Measurements from ENCODE around the gene HSPB3.
"Not testable (repeated sequence)": the region's sequence is repeated elsewhere in the genome, so short reads cannot be mapped to it uniquely, and the experiment has no call there.

Gene HSPB3

GRCh38 chr5:54457094-54457862 lies 1.8 kb downstream of the HSPB3 start:
- no peak for DNase-seq

- DNase-seq = no peak
Observed at GRCh38 chr5:54458221-54458620, 2.7 kb downstream of the HSPB3 start.

GRCh38 chr5:54460181-54460919 lies 4.9 kb downstream of the HSPB3 start:
- no peak for DNase-seq

GRCh38 chr5:54462281-54462680 lies 6.8 kb downstream of the HSPB3 start:
- DNase-seq = no peak

GRCh38 chr5:54463713-54464112 lies 8.2 kb downstream of the HSPB3 start:
- DNase-seq = no peak

- no peak for DNase-seq
Observed at GRCh38 chr5:54469622-54470021, 14.1 kb downstream of the HSPB3 start.

- DNase-seq = no peak
Observed at GRCh38 chr5:54470128-54470527, 14.6 kb downstream of the HSPB3 start.

- no peak for DNase-seq
Observed at GRCh38 chr5:54470677-54471076, 15.2 kb downstream of the HSPB3 start.

- DNase-seq = no peak
Observed at GRCh38 chr5:54471398-54471797, 15.9 kb downstream of the HSPB3 start.

GRCh38 chr5:54476682-54477081 lies 21.2 kb downstream of the HSPB3 start:
- DNase-seq = no peak

GRCh38 chr5:54477941-54478478 lies 22.5 kb downstream of the HSPB3 start:
- no peak for DNase-seq

- DNase-seq = no peak
Observed at GRCh38 chr5:54480296-54480695, 24.8 kb downstream of the HSPB3 start.

GRCh38 chr5:54484219-54484894 lies 28.9 kb downstream of the HSPB3 start:
- no peak for DNase-seq

- DNase-seq = not testable (repeated sequence)
Observed at GRCh38 chr5:54485659-54486058, 30.2 kb downstream of the HSPB3 start.

- DNase-seq = not testable (repeated sequence)
Observed at GRCh38 chr5:54489648-54489979, 34.1 kb downstream of the HSPB3 start.

GRCh38 chr5:54491326-54491725 lies 35.8 kb downstream of the HSPB3 start:
- DNase-seq = no peak

GRCh38 chr5:54492178-54492577 lies 36.7 kb downstream of the HSPB3 start:
- no peak for DNase-seq

- no peak for DNase-seq
Observed at GRCh38 chr5:54495027-54495426, 39.5 kb downstream of the HSPB3 start.

Data from activated T-cell treated with anti-CD3 and anti-CD28 coated beads, Interleukin-2, amount 50 U/mL, for 1 hour (primary cell).